Activated CD4-positive, alpha-beta T cell treated with anti-CD3 and anti-CD28 coated beads, Interleukin-2, amount 50 U/mL, for 1 hour (primary cell): ENCODE results near the gene RTF2.

Experiments used
- DNase-seq: peaks from one replicate; pipeline ENCODE4 v3.0.0-alpha.2; 2020

Gene RTF2

GRCh38 chr20:56468316-56469076 lies at the start of gene RTF2:
RTF2 (plus strand) TSS chr20:56468627; CDS start chr20:56468698, 71 bp downstream.
- peak; percentile 94 for DNase-seq

GRCh38 chr20:56420028-56420427 lies 48.4 kb upstream of the RTF2 start:
- no peak for DNase-seq

- no peak for DNase-seq
Observed at GRCh38 chr20:56420940-56421688, 47.3 kb upstream of the RTF2 start.

- DNase-seq: no peak
Observed at GRCh38 chr20:56422076-56422823, 46.2 kb upstream of the RTF2 start.

GRCh38 chr20:56422824-56423189 lies 45.6 kb upstream of the RTF2 start:
- no peak for DNase-seq

GRCh38 chr20:56423211-56423610 lies 45.2 kb upstream of the RTF2 start:
- no peak for DNase-seq

GRCh38 chr20:56423886-56424285 lies 44.5 kb upstream of the RTF2 start:
- DNase-seq: no peak

- no peak for DNase-seq
Observed at GRCh38 chr20:56424931-56425330, 43.5 kb upstream of the RTF2 start.

- DNase-seq: no peak
Observed at GRCh38 chr20:56426026-56426425, 42.4 kb upstream of the RTF2 start.

GRCh38 chr20:56426926-56427325 lies 41.5 kb upstream of the RTF2 start:
- no peak for DNase-seq

GRCh38 chr20:56427797-56428196 lies 40.6 kb upstream of the RTF2 start:
- no peak for DNase-seq

GRCh38 chr20:56428410-56428809 lies 40.0 kb upstream of the RTF2 start:
- no peak for DNase-seq

- DNase-seq: no peak
Observed at GRCh38 chr20:56428881-56429280, 39.5 kb upstream of the RTF2 start.

GRCh38 chr20:56429502-56429901 lies 38.9 kb upstream of the RTF2 start:
- no peak for DNase-seq

GRCh38 chr20:56429941-56430340 lies 38.5 kb upstream of the RTF2 start:
- DNase-seq: no peak

GRCh38 chr20:56430461-56430860 lies 38.0 kb upstream of the RTF2 start:
- no peak for DNase-seq

- DNase-seq: no peak
Observed at GRCh38 chr20:56430957-56431356, 37.5 kb upstream of the RTF2 start.

GRCh38 chr20:56431471-56431870 lies 37.0 kb upstream of the RTF2 start:
- no peak for DNase-seq

GRCh38 chr20:56433221-56433879 lies 35.1 kb upstream of the RTF2 start:
- DNase-seq: no peak

GRCh38 chr20:56433880-56434255 lies 34.6 kb upstream of the RTF2 start:
- DNase-seq: no peak

GRCh38 chr20:56437196-56437960 lies 31.0 kb upstream of the RTF2 start:
- no peak for DNase-seq

GRCh38 chr20:56438284-56438683 lies 30.1 kb upstream of the RTF2 start:
- no peak for DNase-seq
